Naive thymus-derived CD8-positive, alpha-beta T cell (primary cell): ENCODE results near the gene AGPAT4. TPM values are rescaled to one million over a fixed set of nuclear protein-coding genes. Genes with fewer than 3 reads are reported as not detected.

ENCODE experiments used
- ATAC-seq, 2 donors: fragments of 150-1000 bp; cut with Tn5 transposase in 1 of 2; sonication (Bioruptor Pico), chemical (Tn5 transposase) in 1 of 2; 1 replicate in 1 of 2; 2 replicates in 1 of 2; pipeline ENCODE4 v1.10.0; 2021; ENCODE audit warnings: mild to moderate bottlenecking in 2 of 2, moderate library complexity in 2 of 2
- POLR2A ChIA-PET: fragments of 350-600 bp; sonication (Branson Sonifier 250); formaldehyde crosslinking; loops from one replicate; lab custom pipeline; 2021; ENCODE audit warnings: antibody characterized with exemption; lab: Charles Lee
- DNase-seq, 10 donors: peaks; one replicate each; pipeline versions ENCODE4 v3.0.0 to v3.0.0-alpha.2; 2020 to 2022
- H3K27ac Mint-ChIP-seq, 10 donors: one replicate each; pipeline ENCODE4 v1.8.0; 2020 to 2022; ENCODE audit warnings: mild to moderate bottlenecking in 10 of 10, mixed read lengths in 10 of 10, moderate library complexity in 4 of 10, inconsistent platforms in 1 of 10
- H3K27me3 Mint-ChIP-seq, 5 donors: one replicate each; pipeline ENCODE4 v1.8.0; 2021 to 2022; ENCODE audit warnings: mixed read lengths in 5 of 5
- H3K36me3 Mint-ChIP-seq, 3 donors: one replicate each; pipeline ENCODE4 v1.8.0; 2020 to 2022; ENCODE audit warnings: mixed read lengths in 3 of 3, mild to moderate bottlenecking in 2 of 3, inconsistent platforms in 1 of 3
- H3K4me1 Mint-ChIP-seq, 4 donors: one replicate each; pipeline ENCODE4 v1.8.0; 2021 to 2022; ENCODE audit warnings: mixed read lengths in 4 of 4
- H3K4me3 Mint-ChIP-seq, 10 donors: one replicate each; pipeline ENCODE4 v1.8.0; 2020 to 2022; ENCODE audit warnings: mild to moderate bottlenecking in 10 of 10, mixed read lengths in 10 of 10, moderate library complexity in 6 of 10, inconsistent platforms in 1 of 10
- H3K9me3 Mint-ChIP-seq, 9 donors: one replicate each; pipeline ENCODE4 v1.8.0; 2020 to 2022; ENCODE audit warnings: mixed read lengths in 9 of 9, mild to moderate bottlenecking in 3 of 9, inconsistent platforms in 1 of 9, moderate library complexity in 1 of 9
- polyA plus RNA-seq, 3 donors: library from polyadenylated mRNA; unstranded; fragments of 300-500 nt; fragmentation: Illumina TruSeq; gene quantifications; one replicate each; pipeline ENCODE4 v1.2.3, GENCODE V29; 2021
- total RNA-seq, 8 experiments: library from RNA in 2 of 8; stranded (reverse) in 2 of 8; gene quantifications; one replicate each; pipeline ENCODE4 v1.2.3 and lab custom pipeline; 2021 to 2026

Gene AGPAT4
- total and polyA plus RNA-seq, 5 experiments from 2014 or later = 0.85 to 4.0 (median 2.0) TPM

- no peak for ATAC-seq
These were observed 2.8 kb upstream of the AGPAT4 start for GRCh38 chr6:161276605-161277155.

GRCh38 chr6:161274898-161275297 is 1.0 kb upstream of the AGPAT4 start:
- ATAC-seq (no peak), DNase-seq (no peak)
- Mint-ChIP-seq H3K27ac (peak overlapping the region in 7 of 10 donors; percentile 31 to 99 (median 82)), H3K4me3 (peak overlapping the region in 6 of 10 donors; percentile 1 to 92 (median 33)), H3K4me1 (peaks cover 5 to 26% (median 16%) of the 10 kb centered on the region in 4 donors), H3K9me3 (no peaks in the 10 kb centered on the region), H3K27me3 (peaks cover 0 to 6% (median 0%) of the 10 kb centered on the region in 5 donors), H3K36me3 (no peaks in the 10 kb centered on the region)
- POLR2A ChIA-PET = no interaction called here

More at GRCh38 chr6:161276605-161277155, 2.8 kb upstream of the AGPAT4 start:
- H3K9me3 Mint-ChIP-seq = peaks cover 0 to 14% (median 9%) of the 10 kb centered on the region in 9 donors
- peaks cover 5 to 24% (median 16%) of the 10 kb centered on the region in 4 donors for H3K4me1 Mint-ChIP-seq
- no peak overlapping the region for H3K4me3 Mint-ChIP-seq
- H3K27me3 Mint-ChIP-seq = peaks cover 0 to 13% (median 3%) of the 10 kb centered on the region in 5 donors
- no peak for DNase-seq
- peaks cover 0 to 11% (median 2%) of the 10 kb centered on the region in 3 donors for H3K36me3 Mint-ChIP-seq
- no peak overlapping the region for H3K27ac Mint-ChIP-seq
- POLR2A ChIA-PET = no interaction called here

- H3K27me3 Mint-ChIP-seq = peaks cover 0 to 6% (median 0%) of the 10 kb centered on the region in 5 donors
- DNase-seq = peak in 1 of 10 donors; percentile 24
- H3K4me3 Mint-ChIP-seq = peak overlapping the region; percentile 86 to 98 (median 90)
- H3K4me1 Mint-ChIP-seq = peaks cover 7 to 26% (median 16%) of the 10 kb centered on the region in 4 donors
- peak overlapping the region; percentile 75 to 99 (median 96) for H3K27ac Mint-ChIP-seq
- no peaks in the 10 kb centered on the region for H3K9me3 Mint-ChIP-seq
- ATAC-seq = peak; percentile 24 to 35
- H3K36me3 Mint-ChIP-seq = no peaks in the 10 kb centered on the region
- POLR2A ChIA-PET = no interaction called here
These were observed 612 bp upstream of the AGPAT4 start for GRCh38 chr6:161274488-161274858.

DNA sequence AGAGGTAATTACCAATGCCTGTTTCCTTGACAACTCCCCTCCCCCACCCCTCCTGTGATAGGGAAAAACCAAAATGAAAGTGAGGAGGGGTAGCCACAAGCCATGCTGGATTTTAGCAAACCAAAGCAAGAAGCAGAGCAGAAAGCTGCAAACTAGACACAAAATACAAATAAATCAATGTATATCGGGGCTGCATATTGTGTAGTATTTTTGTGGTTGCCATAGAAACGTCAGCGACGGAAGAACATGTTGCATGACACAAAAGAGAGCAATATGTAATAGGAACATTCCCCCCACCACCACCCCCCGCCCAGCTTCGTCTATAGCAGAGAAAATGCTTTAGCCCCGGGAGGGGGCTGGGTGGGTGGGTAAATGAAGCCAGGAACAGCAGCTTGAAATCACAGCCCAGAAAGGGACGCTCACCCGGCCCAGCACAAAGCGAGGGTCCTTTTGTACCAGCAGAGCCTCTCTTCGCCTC is 548 bp downstream of the AGPAT4 start:
- H3K27ac Mint-ChIP-seq = peak overlapping the region; percentile 75 to 99 (median 96)
- H3K27me3 Mint-ChIP-seq = peaks cover 0 to 6% (median 0%) of the 10 kb centered on the region in 5 donors
- no peaks in the 10 kb centered on the region for H3K9me3 Mint-ChIP-seq
- H3K4me3 Mint-ChIP-seq = peak overlapping the region; percentile 86 to 98 (median 90)
- peak; percentile 47 to 61 for ATAC-seq
- peak; percentile 4 to 84 (median 59) for DNase-seq
- H3K36me3 Mint-ChIP-seq = peaks cover 0 to 1% (median 0%) of the 10 kb centered on the region in 3 donors
- POLR2A ChIA-PET = interaction anchor here (0.8 kb wide), 1 partner anchor 12 kb away, joined by 3 read pairs; no protein-coding TSS in a partner anchor
- peaks cover 7 to 26% (median 16%) of the 10 kb centered on the region in 4 donors for H3K4me1 Mint-ChIP-seq

DNA sequence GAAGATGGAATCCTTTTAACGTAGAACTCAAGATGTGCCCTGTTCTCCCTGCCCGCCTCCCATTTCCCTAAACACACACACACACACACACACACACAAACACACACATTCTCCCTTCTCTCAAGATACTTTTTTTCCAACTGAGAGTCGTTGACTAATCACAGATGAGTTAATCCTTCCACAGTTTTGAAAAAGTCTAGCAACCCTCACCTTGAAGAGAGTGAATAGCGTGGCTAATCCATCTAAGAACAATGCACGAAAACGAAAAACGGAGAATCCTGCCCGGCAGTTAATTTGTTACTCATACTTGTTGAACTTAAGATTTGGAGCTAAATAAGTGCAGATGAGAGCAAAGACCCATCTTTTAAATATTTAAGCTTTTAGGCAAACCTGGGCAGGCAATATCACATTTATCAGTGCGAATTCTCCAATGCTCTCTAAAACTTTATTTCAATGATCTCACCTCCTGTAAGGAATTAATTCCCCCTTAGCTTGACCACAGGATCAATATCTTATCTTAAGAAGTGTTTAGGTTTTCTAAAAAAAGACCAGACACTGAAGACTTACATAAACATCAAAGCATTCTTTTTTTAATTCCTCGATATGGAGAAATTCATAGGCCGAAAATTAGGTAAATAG is 1.1 kb downstream of the AGPAT4 start:
- H3K4me3 Mint-ChIP-seq = peak overlapping the region; percentile 86 to 98 (median 90)
- no peaks in the 10 kb centered on the region for H3K9me3 Mint-ChIP-seq
- ATAC-seq = no peak
- H3K27me3 Mint-ChIP-seq = peaks cover 0 to 6% (median 0%) of the 10 kb centered on the region in 5 donors
- peak overlapping the region; percentile 68 to 99 (median 96) for H3K27ac Mint-ChIP-seq
- peaks cover 7 to 26% (median 16%) of the 10 kb centered on the region in 4 donors for H3K4me1 Mint-ChIP-seq
- peaks cover 0 to 3% (median 0%) of the 10 kb centered on the region in 3 donors for H3K36me3 Mint-ChIP-seq
- DNase-seq = no peak
- POLR2A ChIA-PET = no interaction called here

DNA sequence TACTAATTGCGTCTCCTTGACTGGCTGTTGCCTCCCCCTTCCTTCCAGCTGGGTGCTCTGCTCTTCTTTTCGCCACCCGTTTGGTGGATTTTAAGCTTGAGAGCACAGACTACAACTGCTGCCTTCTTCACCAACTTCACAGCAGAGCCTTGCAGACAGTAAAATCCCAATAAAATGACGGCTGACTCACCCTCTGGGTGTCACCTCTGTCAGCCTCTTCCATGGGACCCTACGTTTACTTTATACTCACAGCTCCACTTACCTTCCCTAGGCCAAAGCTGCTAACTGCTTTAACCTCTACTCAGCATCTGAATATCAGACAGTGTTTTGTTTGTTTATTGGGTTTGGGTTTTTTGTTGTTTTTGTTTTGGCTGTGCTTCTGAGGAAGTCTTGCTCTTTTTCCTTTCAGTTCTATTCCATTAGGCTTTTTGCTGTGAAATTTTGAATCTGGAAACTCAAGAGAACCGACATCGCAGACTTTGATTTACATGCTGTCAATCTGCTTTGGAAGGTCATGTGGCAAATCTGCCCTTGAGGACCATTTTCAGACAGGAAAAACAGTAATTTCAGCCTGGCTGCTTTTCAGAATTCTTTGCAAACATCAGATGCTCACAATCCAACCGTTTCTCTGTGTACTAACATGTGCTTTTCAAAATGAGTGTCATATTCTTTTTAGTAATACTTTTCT is 2.4 kb downstream of the AGPAT4 start:
- peak overlapping the region in 7 of 10 donors; percentile 13 to 68 (median 58) for H3K27ac Mint-ChIP-seq

DNA sequence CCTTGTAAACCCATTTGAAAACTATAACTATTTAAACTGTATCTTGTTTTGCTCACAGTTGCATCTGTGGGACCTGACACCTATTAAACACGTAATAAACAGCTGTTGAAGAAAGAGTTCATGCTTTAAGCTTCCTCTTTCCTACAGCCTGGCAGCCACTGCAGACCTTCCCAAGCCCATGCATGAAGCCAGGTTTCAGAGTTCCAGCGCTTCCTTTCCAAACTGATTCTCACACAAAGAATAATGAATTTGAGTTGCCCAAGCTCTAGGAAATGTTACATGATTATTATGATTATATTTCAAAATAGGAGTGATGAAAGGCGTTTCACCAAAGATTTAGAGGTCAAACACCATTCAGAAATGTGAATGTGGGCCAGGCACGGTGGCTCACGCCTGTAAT is 3.7 kb downstream of the AGPAT4 start:
- Mint-ChIP-seq H3K27ac (peak overlapping the region in 1 of 10 donors; percentile 56), H3K9me3 (no peaks in the 10 kb centered on the region), H3K27me3 (peaks cover 0 to 2% (median 0%) of the 10 kb centered on the region in 5 donors), H3K4me3 (no peak overlapping the region), H3K4me1 (peaks cover 7 to 26% (median 16%) of the 10 kb centered on the region in 4 donors), H3K36me3 (peaks cover 0 to 3% (median 2%) of the 10 kb centered on the region in 3 donors)
- no peak for DNase-seq
- POLR2A ChIA-PET = no interaction called here
- ATAC-seq = no peak

More for the DNA sequence above, 2.4 kb downstream of the AGPAT4 start:
- Mint-ChIP-seq H3K27me3 (peaks cover 0 to 4% (median 0%) of the 10 kb centered on the region in 5 donors), H3K4me1 (peaks cover 7 to 26% (median 16%) of the 10 kb centered on the region in 4 donors), H3K36me3 (peaks cover 0 to 3% (median 2%) of the 10 kb centered on the region in 3 donors), H3K9me3 (no peaks in the 10 kb centered on the region), H3K4me3 (no peak overlapping the region)
- no peak for DNase-seq
- POLR2A ChIA-PET = no interaction called here
- no peak for ATAC-seq

GRCh38 chr6:161269310-161269709 is 4.6 kb downstream of the AGPAT4 start:
- H3K36me3 Mint-ChIP-seq = peaks cover 0 to 3% (median 2%) of the 10 kb centered on the region in 3 donors
- H3K4me3 Mint-ChIP-seq = no peak overlapping the region
- peaks cover 0 to 2% (median 0%) of the 10 kb centered on the region in 5 donors for H3K27me3 Mint-ChIP-seq
- no peak overlapping the region for H3K27ac Mint-ChIP-seq
- no peaks in the 10 kb centered on the region for H3K9me3 Mint-ChIP-seq
- ATAC-seq = no peak
- no peak for DNase-seq
- H3K4me1 Mint-ChIP-seq = peaks cover 6 to 20% (median 13%) of the 10 kb centered on the region in 4 donors
- POLR2A ChIA-PET = no interaction called here

- peaks cover 0 to 3% (median 2%) of the 10 kb centered on the region in 3 donors for H3K36me3 Mint-ChIP-seq
- H3K27ac Mint-ChIP-seq = peak overlapping the region in 1 of 10 donors; percentile 30
- no peak overlapping the region for H3K4me3 Mint-ChIP-seq
- ATAC-seq (no peak), DNase-seq (no peak)
- peaks cover 3 to 14% (median 9%) of the 10 kb centered on the region in 4 donors for H3K4me1 Mint-ChIP-seq
- H3K9me3 Mint-ChIP-seq = no peaks in the 10 kb centered on the region
- peaks cover 0 to 2% (median 0%) of the 10 kb centered on the region in 5 donors for H3K27me3 Mint-ChIP-seq
- POLR2A ChIA-PET = no interaction called here
These were observed 5.2 kb downstream of the AGPAT4 start for GRCh38 chr6:161268531-161269210.

DNA sequence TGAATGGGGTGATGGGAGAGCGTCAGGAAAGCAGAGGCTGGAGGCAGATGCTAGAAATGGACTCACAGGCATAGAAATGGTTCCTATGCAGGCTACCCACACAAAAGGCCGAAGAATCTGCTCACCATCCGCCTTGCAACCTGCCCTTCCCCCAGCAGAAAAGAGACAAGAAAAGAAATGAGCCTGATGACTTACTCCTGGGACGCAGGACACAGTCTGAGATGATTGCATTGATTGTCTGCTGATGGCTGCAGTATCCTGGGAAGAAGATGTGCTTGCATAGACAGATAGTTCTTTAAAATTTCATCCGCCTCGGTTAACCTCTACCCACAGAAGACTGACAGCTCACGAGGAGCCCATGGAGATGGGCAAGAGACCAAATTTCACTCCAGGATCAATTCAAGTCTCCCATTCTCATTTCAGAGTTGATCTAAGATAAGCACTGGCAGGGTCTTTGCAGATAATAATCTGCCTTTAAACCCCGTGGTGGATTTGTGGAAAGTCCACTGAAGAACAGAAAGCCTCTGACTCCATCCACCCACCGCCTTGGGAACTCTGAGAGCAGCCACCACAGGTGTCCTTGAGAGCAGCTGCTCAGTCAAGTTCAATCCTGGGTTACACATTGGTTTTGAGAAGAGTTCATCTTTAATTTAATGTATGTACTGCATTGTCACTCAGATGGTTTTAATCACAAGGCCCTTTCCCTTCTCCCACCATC is 7.2 kb downstream of the AGPAT4 start:
- DNase-seq (no peak), ATAC-seq (no peak)
- Mint-ChIP-seq H3K27me3 (peaks cover 0 to 2% (median 0%) of the 10 kb centered on the region in 5 donors), H3K27ac (no peak overlapping the region), H3K4me3 (no peak overlapping the region), H3K4me1 (peaks cover 0 to 3% (median 1%) of the 10 kb centered on the region in 4 donors), H3K9me3 (no peaks in the 10 kb centered on the region), H3K36me3 (peaks cover 0 to 3% (median 2%) of the 10 kb centered on the region in 3 donors)
- POLR2A ChIA-PET = no interaction called here

DNA sequence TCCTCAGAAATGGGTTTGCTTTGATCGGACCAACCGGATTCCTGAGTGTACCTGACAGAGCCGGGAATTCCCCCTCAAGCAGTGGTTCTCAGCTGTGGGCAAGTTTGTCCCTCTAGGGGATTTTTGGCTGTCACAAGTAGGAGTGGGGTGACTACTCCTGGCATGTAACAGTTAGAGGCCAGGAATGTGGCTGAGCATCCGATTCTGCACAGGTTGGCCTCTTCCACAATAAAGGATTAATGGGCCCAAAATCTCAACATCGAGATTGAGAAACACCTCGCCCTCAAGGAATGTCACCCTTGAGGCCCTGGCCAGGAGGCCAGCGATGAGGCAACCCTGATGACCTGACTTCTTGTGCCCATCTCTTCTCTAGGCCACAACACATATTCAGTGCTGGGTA is 7.9 kb downstream of the AGPAT4 start:
- no peak for DNase-seq
- ATAC-seq = no peak
- POLR2A ChIA-PET = no interaction called here

More for the DNA sequence above, 7.9 kb downstream of the AGPAT4 start:
- Mint-ChIP-seq H3K4me1 (peaks cover 0 to 3% (median 0%) of the 10 kb centered on the region in 4 donors), H3K27me3 (peaks cover 0 to 2% (median 0%) of the 10 kb centered on the region in 5 donors), H3K4me3 (no peak overlapping the region), H3K27ac (no peak overlapping the region), H3K36me3 (peaks cover 0 to 4% (median 3%) of the 10 kb centered on the region in 3 donors), H3K9me3 (no peaks in the 10 kb centered on the region)
